ENCODE measurements around the gene SLC10A4.
"Not testable (repeated sequence)": the region's sequence is repeated elsewhere in the genome, so short reads cannot be mapped to it uniquely, and the experiment has no call there.

Gene SLC10A4, protein sequence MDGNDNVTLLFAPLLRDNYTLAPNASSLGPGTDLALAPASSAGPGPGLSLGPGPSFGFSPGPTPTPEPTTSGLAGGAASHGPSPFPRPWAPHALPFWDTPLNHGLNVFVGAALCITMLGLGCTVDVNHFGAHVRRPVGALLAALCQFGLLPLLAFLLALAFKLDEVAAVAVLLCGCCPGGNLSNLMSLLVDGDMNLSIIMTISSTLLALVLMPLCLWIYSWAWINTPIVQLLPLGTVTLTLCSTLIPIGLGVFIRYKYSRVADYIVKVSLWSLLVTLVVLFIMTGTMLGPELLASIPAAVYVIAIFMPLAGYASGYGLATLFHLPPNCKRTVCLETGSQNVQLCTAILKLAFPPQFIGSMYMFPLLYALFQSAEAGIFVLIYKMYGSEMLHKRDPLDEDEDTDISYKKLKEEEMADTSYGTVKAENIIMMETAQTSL

DNA sequence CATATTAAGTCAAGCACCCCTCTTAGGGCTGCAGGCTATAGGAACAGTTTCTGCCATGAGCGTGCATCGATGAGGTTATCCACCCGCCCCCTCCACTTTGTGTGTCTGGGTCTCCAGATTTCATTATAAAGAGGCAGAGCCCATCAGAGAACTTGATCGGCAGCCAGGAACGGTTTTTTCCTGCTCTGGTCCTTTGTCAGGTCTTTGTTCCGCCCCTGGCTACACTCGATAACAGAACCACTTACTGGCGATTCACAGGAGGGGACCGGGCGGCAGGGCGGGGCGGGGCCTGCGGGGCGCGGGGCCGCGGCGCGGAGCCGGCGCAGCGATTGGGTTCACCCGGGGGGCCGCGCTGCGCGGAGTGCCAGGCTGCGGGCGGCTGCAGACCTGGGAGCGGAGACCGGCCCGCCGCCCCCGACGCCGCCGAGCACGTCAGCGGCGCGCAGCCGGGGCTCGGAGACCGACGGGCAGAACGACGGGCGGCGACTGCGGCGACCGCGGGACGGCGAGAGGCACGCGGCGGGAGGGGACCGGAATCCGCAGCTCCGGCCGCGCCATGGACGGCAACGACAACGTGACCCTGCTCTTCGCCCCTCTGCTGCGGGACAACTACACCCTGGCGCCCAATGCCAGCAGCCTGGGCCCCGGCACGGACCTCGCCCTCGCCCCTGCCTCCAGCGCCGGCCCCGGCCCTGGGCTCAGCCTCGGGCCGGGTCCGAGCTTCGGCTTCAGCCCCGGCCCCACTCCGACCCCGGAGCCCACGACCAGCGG lies at the start of gene SLC10A4:
Gene SLC10A4 (plus strand): TSS at position 338 of the 771 bp plus-strand sequence. CDS start 219 bp downstream, at position 557.
- no peak for DNase-seq

DNA sequence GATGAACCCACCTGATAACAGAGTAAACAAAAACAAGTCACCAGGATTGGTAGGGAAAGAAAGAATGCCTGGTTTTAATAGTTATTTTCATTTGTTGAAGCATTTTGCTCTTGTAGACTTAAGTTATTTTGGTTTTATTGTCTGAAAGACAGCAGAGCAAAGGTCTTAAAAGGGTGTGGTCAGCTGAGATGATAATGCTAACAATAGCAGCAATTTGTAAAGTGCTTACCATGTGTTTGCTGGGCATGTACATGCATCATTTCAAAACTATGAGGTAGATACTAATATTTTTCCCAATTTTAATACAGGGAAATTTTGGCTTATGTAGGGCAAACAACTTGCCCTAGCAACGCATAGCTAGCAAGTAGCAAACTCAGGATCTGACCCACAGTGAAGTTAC lies 46.8 kb upstream of the SLC10A4 start:
- no peak for DNase-seq

DNA sequence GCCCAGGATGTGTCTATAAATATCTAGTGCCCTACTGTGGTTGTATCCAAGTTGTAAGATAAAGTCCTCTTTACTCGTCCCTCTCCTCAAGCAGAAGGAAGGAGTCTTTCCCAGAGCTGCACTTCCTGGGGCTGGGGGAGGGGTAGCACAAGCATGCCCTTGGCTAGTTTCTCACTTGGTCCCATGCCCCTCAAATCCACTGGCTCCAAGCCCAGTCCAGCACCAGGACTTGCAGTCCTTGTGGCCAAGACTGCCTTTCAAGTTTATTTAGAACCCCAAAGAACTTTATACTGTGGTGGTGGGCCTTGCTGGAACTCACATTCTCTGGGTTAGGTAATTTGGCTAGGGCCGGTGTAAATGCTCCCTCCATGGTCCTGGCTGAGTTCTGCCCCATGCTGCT lies 43.2 kb upstream of the SLC10A4 start:
- DNase-seq = no peak

DNA sequence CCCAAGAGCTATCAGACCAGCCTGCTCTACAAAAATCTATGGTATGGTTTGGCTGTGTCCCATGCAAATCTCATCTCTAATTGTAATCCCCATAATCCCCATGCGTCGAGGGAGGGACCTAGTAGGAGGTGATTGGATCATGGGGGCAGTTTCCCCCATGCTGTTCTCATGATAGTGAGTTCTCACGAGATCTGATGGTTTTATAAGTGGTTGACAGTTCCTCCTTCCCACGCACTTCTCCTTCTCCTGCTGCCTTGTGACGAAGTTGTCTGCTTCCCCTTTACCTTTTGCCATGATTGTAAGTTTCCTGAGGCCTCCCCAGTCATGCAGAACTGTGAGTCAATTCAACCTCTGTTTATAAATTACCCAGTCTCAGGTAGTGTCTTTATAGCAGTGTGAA lies 42.2 kb upstream of the SLC10A4 start:
- DNase-seq = not testable (repeated sequence)

DNA sequence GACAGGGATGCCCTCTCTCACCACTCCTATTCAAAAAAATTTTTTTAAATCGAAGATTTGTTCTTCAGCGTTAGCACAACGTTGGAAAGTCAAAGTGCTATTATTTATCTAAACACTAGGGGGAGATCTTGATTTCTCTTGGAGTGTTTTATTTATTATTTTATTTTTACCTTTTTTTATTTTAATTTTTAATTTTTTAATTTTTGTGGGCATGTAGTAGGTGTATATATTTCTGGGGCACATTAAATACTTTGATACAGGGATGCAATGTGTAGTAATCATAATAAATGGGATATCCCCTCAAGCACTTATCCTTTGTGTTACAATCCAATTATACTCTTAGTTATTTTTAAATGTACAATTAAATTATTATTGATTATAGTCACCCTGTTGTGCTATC lies 37.4 kb upstream of the SLC10A4 start:
- DNase-seq = peak; percentile 8

DNA sequence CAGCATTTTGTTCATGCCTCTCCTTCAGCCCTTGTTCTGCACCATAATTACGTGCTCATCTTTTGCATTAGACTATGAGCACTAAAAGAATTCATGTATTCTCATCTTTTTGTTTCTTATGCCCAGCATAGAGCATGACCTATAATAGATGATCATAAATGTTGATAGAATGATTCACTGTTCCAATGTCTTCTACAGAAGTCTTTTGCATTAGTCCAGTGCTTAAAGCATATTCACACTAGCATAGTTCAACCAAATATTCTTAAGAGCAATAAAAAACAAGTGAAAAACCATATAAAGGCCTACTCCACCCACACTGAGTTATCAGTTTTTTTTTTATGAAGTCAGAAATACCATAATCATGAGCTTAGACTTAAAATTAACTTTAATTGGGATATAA lies 36.5 kb upstream of the SLC10A4 start:
- no peak for DNase-seq

DNA sequence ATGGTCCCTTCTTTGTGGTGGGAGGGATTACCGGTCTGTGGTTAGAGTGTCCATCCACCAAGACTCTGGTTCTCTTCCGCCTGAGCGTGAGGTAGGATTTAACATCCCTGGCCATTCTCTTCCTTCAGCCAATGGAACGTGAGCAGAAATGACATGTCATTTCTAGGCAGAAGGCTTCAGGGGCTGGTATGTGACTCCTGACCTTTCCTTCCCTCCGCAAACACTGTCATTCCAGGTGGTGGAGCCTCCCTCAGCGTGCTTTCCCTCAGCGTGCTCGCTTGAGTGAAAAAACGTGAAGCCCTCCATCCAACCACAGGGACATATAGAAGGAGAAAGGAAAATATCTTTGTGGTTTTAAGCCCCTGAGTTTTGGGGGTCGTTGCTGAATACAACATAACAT lies 34.0 kb upstream of the SLC10A4 start:
- DNase-seq = no peak

DNA sequence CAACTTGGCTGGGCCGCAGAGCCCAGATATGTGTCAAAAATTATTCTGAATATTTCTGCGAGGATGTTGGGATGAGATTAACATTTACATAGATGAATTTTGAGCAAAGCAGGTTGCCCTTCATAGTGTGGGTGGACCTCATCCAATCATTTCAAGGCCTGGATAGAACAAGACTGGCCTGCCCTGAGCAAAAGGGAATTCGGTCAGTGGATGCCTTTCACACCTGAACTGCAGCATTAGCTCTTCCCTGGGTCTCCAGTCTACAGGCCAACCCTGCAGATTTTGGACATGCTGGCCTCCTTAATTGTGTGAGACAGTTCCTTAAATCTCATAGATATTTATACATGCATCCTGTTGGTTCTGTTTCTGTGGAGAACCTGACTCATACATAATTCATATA lies 32.4 kb upstream of the SLC10A4 start:
- no peak for DNase-seq

DNA sequence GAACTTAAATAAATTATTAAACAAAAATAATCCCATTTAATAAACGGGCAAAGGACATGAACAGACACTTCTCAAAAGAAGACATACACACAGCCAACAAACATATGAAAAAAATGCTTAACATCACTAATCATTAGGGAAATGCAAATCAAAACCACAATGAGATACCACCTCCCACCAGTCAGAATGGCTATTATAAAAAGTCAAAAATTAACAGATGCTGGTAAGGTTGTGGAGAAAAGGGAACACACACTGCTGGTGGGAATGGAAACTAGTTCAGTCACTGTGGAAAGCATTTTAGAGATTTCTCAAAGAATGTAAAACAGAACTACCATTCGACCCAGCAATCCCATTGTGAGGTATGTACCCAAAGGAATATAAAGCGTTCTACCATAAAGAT lies 31.5 kb upstream of the SLC10A4 start:
- not testable (repeated sequence) for DNase-seq

DNA sequence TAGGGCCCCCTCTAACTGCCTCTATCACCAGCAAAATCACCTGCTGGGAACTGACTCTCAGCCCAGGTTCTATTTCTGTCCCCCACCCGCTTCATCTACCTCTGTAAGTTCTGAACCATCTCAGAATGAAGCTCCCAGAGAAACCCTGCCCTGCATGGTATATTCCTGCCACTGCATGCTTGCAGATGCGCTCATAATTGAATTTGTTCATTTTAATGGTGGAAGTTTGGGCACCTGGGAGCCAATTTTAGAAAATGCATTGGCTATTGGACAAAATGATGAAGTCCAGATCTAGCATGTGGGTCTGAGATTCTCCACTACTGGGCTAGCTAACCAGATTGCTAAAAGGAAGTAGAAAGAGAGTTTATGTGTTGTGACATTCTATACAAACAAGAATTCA lies 28.6 kb upstream of the SLC10A4 start:
- no peak for DNase-seq

DNA sequence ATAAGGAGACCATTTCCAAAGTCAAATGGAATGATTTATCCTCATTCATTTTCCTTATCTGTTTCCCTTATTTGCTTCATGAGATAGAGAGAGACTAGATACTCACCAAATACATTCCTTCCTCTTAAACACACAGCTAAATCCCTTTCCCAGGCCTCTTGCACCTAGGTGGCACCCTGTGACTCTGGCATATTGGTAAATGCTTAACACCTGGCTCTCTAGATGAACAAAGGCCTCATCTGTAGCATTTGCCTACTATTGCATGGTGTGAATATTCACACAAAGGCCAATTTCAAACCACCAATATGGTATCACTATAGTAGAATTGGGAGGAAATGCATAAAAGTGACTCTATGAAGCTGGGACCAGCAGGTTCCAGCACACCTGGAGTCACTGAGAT lies 22.1 kb upstream of the SLC10A4 start:
- DNase-seq = no peak

DNA sequence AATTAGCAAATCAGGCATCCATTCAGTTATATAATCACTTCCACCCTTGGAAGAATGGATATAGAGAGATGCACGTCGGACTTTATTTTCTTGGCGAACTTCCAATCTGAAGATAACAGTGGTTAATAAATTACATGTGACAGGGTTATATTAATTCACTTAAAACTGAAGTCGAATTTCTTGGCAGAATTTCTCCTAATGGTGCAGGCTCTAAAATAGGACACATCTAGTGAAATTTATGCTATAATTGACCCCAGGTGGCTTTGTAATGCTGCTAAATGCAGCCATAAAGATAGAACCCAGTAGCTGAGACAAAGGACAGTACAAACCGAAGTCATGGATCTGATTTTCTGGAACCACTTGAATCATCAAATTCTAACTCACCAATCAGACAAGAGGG lies 20.8 kb upstream of the SLC10A4 start:
- DNase-seq = no peak

DNA sequence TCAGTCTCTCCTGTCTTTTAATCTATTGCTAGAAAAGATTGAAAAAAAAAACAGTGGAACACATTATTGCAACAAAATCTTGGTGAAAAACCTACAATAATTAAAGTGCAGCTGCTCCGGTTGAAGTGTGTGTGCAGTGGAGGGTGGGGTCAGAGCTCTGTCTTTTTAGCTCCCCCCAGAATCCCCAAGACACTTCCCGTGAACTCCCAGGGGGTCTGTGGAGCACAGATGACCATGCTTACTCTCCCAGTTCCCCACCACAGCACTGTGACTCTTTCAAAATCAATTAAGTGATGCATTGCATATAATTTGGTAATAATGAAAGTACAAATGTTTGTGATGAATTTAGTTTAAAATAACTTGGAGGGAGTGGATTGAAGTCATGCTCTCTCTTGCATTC lies 15.7 kb upstream of the SLC10A4 start:
- no peak for DNase-seq

DNA sequence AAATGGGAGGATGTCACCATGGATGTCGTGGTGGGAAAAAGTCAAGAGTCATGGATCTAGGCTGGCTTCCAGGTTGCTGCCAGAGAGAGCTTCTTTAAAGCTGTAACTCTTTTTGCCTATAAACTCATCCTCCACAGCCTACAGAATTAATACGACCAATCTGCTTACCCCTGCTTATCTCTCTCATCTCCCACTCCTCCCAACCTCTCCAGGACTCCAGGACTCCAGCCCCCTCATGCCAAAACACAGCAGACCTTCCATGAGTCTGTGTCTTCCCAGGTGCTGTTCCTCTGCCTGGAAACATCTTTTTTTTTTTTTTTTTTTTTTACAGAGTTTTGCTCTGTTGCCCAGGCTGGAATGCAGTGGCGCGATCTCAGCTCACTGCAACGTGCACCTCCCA lies 15.3 kb upstream of the SLC10A4 start:
- no peak for DNase-seq

DNA sequence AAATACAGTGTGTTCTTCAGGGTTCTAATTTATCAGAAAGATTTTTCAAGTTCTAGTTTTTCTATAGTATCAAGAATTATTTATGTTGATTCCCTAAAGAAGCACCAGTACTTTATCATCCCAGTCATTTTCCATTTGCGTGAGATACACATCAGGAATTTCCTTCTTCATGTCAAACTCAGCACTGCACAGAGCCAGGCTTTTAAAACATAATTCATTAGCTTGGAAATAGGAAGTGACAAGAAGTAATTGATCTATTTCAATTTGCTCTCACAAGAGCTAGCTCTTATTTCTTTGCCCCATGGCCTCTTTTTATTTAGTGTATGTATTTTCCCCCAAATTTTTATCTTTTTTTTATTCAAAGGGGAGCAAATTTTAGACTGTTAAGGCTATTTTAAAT lies 13.0 kb upstream of the SLC10A4 start:
- DNase-seq = no peak

DNA sequence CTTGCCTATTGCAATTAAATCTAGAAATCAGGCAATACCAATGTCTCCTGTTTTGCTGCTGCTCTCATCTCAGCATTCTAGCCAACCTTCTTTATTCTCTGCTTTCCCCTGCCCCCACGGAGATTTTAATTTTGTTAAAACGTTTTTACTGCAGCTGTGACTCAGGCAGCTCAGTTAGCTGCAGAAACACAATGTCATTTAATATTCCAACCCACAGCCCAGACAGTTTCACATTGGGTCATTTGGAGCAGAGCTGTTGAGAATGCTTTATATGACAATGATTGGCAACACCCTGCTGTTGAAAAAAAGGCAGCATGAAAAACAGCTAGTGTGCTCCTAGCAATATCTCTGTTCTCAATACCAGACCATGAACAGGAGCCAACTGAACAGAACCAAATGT lies 12.6 kb upstream of the SLC10A4 start:
- DNase-seq = peak; percentile 20

DNA sequence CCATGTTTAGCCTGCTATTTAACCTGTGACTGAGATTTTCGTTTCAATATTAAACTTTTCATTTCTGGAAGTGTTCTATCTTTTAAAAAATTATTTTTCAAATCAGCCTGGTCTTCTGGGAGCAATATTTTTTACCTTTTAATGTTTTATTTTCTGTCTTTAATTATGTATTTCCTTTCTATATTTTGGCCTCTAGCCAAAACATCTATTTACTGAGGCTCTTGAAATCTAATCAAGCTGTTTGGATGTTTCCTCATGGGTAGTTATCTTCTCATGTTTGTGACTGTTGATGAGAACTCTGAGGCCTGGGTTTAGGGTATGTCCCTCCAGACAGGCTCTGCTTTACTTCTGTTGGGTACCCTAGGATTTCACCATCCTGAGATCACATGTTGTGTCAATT lies 10.3 kb upstream of the SLC10A4 start:
- DNase-seq = no peak

DNA sequence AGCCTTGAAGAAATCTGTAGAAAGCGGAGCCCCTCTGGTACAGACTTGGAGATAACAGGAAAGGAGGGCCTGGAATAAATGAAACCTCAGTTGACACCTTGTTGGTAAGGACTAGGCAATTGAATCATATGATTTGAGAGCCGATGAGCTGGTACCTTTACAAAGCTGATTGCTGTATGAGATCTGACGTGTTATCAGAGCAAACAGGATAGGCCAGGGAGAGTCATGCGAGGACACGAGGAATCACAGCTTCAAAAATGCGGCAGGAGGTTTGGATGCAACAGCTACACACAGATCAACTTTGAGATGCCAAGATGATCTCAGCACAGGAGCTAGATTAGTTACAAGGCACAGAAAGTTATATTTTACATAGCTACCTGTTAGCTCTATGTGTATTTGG lies 7.4 kb upstream of the SLC10A4 start:
- no peak for DNase-seq

DNA sequence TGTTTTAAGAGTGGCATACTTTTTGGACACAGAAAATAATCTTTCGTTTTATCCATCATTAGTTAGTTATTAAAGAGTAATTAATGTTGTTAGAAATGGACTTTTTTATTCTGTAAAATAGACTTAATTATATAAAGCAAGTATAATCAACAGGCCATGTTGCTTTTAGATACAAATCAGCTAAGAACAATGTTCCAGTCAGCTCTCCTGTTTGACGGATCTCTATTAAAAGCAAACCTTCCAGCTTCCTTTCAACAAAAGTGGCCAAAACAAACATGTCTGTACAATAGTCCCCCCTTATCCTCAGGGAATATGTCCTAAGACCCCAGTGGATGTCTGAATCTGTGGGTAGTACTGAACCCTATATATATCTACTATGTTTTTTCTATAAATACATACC lies 4.9 kb upstream of the SLC10A4 start:
- DNase-seq = no peak

DNA sequence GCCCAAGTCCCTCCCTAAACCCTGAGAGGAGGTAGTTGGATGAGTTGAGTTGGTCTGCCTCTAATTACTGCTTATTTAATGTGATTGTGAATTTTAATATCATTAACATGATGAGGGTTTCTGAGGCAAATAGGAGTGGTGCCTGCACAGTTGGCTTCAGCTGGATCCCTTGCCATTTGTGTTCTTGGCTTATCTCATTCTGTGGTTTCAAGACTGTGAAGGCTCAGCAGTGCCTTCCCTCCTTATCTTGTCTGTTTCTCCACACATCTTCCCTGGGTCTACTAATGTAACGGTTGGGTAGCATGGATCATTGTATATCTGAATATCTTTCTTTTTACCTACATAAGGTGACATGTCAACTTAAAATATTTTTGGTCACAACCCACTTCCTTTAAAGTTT lies 1.6 kb upstream of the SLC10A4 start:
- DNase-seq = no peak

DNA sequence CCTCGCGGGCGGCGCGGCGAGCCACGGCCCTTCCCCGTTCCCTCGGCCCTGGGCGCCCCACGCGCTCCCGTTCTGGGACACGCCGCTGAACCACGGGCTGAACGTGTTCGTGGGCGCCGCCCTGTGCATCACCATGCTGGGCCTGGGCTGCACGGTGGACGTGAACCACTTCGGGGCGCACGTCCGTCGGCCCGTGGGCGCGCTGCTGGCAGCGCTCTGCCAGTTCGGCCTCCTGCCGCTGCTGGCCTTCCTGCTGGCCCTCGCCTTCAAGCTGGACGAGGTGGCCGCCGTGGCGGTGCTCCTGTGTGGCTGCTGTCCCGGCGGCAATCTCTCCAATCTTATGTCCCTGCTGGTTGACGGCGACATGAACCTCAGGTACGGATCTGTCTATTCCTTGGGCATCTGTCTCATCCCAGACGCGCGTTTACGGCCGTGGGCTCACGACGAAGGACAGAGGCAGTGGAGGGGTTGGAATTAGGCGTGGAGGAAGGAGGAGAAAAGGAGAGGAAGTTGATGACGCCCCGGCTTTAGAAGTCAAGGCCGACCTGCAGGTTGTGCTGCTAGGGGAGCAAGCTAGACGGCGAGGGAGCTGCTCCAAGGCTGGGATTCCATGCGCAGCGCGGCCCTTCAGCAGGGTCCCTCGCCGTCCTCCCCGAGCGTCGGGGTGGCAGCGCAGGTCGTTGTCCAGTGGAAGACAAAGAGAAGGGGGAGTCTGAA lies 792 bp downstream of the SLC10A4 start:
- DNase-seq = no peak

DNA sequence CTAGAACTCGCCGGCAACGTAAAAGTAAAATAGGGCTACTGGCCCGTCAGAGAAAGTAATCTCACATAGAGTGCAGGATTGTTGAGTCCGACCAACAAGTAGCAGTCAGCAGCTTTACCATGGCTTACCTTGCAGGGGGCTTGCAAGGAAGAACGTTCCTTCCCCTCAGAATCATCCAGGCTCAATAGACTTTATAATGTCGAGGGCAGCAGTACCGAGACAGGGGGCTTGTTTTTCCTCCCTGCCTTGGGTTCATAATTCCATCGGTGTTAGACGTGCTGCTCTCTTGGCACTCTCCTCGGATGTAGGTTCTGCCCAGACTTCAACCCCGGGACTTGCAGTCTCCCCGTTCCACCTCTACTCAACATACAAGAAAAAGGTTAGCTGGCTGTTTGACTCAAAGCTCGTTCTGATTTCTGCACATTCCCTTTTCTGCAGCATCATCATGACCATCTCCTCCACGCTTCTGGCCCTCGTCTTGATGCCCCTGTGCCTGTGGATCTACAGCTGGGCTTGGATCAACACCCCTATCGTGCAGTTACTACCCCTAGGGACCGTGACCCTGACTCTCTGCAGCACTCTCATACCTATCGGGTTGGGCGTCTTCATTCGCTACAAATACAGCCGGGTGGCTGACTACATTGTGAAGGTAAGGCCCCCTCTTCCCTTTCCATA lies 1.5 kb downstream of the SLC10A4 start:
- no peak for DNase-seq

DNA sequence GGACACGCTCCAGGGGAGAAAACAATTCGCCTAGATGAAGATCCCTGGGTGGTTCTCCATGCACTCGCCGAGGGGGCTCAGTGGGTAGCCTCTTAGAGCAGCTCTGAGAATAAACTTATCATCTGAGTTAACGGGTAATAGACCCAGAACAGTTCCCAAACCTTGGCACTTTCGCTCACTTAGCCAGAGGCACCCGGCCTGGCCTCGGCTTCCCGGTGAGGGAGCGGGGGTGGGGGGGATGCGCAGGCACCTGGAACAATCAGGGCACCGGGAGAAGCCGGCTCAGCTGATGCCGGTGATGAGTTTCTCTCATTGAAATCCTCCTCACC lies 6.5 kb downstream of the SLC10A4 start:
- no peak for DNase-seq

Data from activated CD4-positive, alpha-beta T cell treated with anti-CD3 and anti-CD28 coated beads, Interleukin-2, amount 50 U/mL, for 16 hours (primary cell).